HL-60 (cell line): ENCODE results near the gene PSMG3.

ENCODE experiments used
- CTCF ChIP-seq: IDR thresholded peaks from one replicate; pipeline ENCODE4 v1.5.1; 2011; ENCODE audit warnings: low read length, control low read depth, inconsistent platforms; ENCODE audit not compliant: insufficient read depth
- POLR2AphosphoS5 ChIP-seq: IDR thresholded peaks from 2 replicates; pipeline ENCODE4 v1.6.1; 2012; ENCODE audit warnings: low read depth
- REST ChIP-seq: IDR thresholded peaks from 2 replicates; pipeline ENCODE4 v1.6.1; 2012; ENCODE audit warnings: low read depth; ENCODE audit not compliant: insufficient replicate concordance

- TF ChIP-seq REST (no peak), CTCF (no peak), POLR2AphosphoS5 (no peak)
These were observed 32.9 kb downstream of the PSMG3 start for GRCh38 chr7:1536743-1537534.
